C4-2B (cell line): ENCODE results near the gene TRAPPC4.
A peak's percentile ranks its signal among the peaks of the same experiment; 100 is the strongest.

ENCODE experiments used
- H3K27ac ChIP-seq: fragments of 450-650 bp; 2 replicates; pipeline ENCODE4 v1.5.1; 2017
- ZFX ChIP-seq: fragments of 450-650 bp; IDR thresholded peaks from 2 replicates; pipeline ENCODE4 v1.6.1; 2017
- TF ChIP-seq, protein P1 (sequence below): fragments of 450-650 bp; conservative IDR thresholded peaks from 2 replicates; pipeline ENCODE4 v1.5.1; 2017; ENCODE audit warnings: mild to moderate bottlenecking

Gene TRAPPC4

DNA sequence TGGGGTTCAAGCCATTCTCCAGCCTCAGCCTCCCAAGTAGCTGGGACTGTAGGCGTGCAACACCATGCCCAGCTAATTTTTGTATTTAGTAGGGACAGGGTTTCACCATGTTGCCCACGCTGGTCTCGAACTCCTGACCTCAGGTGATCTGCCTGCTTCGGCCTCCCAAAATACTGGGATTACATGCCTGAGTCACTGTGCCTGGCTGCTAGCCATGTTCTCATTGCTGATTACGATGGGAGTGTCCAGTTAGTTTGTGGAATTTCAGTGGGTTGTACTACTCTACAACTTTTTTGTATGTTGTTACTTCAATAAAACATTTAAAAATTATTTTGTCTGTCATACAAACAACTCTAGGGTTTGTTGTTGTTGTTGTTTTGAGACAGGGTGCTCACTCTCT lies 44.2 kb downstream of the TRAPPC4 start:
- no peak for TF ChIP-seq ZFX
- TF ChIP-seq, protein P1, sequence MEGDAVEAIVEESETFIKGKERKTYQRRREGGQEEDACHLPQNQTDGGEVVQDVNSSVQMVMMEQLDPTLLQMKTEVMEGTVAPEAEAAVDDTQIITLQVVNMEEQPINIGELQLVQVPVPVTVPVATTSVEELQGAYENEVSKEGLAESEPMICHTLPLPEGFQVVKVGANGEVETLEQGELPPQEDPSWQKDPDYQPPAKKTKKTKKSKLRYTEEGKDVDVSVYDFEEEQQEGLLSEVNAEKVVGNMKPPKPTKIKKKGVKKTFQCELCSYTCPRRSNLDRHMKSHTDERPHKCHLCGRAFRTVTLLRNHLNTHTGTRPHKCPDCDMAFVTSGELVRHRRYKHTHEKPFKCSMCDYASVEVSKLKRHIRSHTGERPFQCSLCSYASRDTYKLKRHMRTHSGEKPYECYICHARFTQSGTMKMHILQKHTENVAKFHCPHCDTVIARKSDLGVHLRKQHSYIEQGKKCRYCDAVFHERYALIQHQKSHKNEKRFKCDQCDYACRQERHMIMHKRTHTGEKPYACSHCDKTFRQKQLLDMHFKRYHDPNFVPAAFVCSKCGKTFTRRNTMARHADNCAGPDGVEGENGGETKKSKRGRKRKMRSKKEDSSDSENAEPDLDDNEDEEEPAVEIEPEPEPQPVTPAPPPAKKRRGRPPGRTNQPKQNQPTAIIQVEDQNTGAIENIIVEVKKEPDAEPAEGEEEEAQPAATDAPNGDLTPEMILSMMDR = no peak
- H3K27ac ChIP-seq = 0 out of 2 replicates have a peak overlapping the region, but pooled peaks have one; percentile 3

- TF ChIP-seq ZFX = no peak
- TF ChIP-seq, protein P1 = no peak; the same call in 1 of the 2 replicates
- no peak overlapping the region for H3K27ac ChIP-seq
Measured at GRCh38 chr11:119065369-119065768, 46.8 kb downstream of the TRAPPC4 start.

DNA sequence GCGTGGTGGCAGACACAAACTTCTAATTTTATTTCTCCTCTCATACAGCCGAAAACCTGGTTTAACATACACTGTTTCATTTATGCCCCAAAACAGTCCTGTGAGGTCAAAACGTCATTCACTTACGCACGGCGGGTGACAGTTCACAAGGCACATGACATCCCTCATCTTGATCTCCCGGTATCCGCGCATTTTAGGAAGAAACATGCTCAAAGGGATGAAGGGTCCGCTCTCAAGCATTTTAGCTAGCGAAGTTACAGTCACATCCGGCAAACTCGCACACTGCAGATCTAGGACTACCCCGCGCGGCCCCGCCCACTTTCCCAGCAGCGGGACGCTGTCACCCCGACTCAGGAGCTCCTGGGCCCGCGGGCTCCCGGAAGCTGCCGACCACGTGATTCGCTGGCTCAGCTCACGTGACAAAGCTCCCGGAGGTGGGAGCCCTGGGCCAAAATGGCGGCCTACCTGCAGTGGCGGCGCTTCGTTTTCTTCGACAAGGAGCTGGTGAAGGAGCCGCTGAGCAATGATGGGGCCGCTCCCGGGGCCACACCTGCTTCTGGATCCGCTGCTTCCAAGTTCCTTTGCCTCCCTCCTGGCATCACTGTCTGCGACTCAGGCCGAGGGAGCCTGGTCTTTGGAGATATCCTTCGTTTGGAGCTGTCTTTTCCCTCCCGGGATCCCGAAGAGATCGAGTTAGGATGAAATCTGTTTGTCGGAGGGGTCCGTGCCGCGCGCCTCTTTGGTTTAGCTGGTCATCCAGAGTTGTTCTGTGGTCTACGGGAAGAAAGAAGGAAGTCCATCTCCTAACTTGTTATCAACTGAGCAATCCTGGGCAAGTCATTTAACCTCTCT lies 49.0 kb downstream of the TRAPPC4 start, which contains the start of gene VPS11:
VPS11 (plus strand) TSS at position 448 of the 852 bp plus-strand sequence; CDS start at position 454, 6 bp downstream.
- peak within 1 kb of the TSS; percentile 83 for H3K27ac ChIP-seq
- TF ChIP-seq, protein P1 = no peak
- TF ChIP-seq ZFX = no peak
